Smooth muscle cell of bladder (primary cell): Measurements from ENCODE around the gene TESPA1. TPM values are rescaled to one million over a fixed set of nuclear protein-coding genes. Genes with fewer than 3 reads are reported as not detected.

Experiments
- total RNA-seq: library from RNA; depleted of rRNA; stranded (reverse); fragments of >200 nt; gene quantifications from 2 replicates; pipeline ENCODE4 v1.2.3, GENCODE V29; 2014

TESPA1 gene
- not detected in 2 replicates for total RNA-seq

DNA sequence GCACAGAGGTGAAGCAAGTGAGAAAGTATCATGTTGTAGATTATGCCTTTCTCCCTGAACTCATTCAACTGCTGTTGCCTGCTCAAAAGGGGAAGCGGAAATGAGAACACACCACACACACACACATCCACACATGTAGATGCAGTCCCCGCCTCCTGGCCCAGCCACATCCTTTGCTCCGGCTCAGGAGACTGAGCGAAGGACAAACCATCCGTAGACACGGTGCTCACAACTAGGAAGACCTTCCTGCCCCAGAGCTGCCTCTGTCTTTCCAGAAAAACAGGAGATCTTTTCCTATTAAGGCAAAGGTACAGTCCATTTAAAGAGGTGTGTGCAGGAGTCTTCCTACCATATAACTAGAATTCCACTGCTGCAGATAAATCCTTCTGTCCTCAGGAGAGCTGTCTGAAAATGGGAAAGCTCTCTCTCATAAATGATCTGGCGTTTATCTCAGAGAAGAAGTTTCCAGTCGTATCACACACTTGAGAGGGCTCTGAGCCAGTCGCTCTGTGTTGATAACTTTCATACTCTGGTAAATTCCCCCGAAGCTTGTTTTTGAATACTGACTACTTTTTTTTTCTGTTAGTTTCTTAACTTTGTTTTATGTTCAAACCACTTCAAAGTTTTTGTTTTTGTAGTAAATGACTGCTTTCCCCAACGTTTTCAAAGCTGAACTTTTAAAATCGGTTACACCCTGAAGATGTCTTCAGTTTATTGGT is at the start of gene TESPA1:
Gene TESPA1, minus strand, starts transcription at position 105 of the 719 bp plus-strand sequence. CDS start 10,200 bp downstream, outside the sequence.

DNA sequence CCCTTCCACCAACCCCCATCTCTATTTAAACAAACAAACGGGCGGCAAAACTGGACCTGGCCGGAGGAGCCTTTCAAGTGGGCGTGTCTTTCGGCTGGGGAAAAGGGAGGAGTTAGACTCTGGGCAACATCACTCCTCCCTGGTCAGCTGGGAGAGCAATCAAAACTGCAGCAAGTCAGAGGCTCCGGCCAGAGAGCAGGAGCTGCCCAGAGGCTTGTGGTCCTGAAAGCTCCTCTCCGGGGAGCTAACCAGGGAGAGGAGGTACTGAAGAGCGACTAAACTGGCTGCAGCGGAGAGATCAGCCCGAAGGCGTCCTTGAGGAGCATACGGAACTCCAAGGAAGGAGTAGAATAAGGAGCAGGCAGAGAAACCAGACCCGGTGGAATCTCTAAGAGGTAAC is 35.2 kb upstream of the TESPA1 start, which contains the start of gene NEUROD4:
Gene NEUROD4, plus strand, starts transcription at position 191 of the 400 bp plus-strand sequence. CDS start 6,466 bp downstream, outside the sequence.

Other genes starting within 250 kb of the TESPA1 start
- not detected in 2 replicates for gene MUCL1, start 130.2 kb downstream of the TESPA1 start, total RNA-seq
- not detected in 2 replicates for gene NEUROD4, start 35.2 kb upstream of the TESPA1 start, total RNA-seq
- gene OR9K2, start 141.6 kb upstream of the TESPA1 start, total RNA-seq = not detected in 2 replicates
- gene OR10A7, start 236.3 kb upstream of the TESPA1 start, total RNA-seq = not detected in 2 replicates